ENCODE data around the gene DNAI1.

The DNAI1 gene

DNA sequence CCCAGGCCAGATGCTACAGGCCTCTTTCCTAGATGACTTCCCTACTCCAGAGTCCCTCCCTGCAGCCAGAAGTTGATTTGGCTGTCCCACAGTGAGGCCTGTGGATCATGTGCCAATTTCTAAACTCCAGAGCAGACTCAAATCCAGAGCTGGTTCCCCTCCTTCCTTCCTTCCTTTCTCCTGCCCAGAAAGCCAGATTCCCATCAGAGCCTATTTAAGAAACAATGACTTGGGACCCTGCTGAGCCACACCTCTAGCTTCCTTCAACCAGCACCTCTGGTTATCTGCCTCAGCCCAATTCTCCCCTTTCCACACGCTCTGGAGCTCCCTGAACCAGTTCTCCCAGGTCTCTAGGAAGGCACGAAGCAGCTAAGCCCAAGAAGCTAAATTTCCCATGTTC, 7.5 kb upstream of the DNAI1 start:
- DNase-seq (ENCODE audit: low read depth), result no peak
- no peak for TF ChIP-seq CTCF (IDR thresholded peaks at IDR 0.05; ENCODE audit: insufficient read depth, low read depth, low read length, missing control alignments)
- no peak overlapping the region for H3K4me3 ChIP-seq (ENCODE audit: low read depth, low read length)

GRCh38 chr9:34451545-34451944, 7.1 kb upstream of the DNAI1 start:
- H3K4me3 ChIP-seq (ENCODE audit: low read depth, low read length), result no peak overlapping the region
- peak; percentile 56 for DNase-seq (ENCODE audit: low read depth)
- no peak for TF ChIP-seq CTCF (IDR thresholded peaks at IDR 0.05; ENCODE audit: insufficient read depth, low read depth, low read length, missing control alignments)

DNA sequence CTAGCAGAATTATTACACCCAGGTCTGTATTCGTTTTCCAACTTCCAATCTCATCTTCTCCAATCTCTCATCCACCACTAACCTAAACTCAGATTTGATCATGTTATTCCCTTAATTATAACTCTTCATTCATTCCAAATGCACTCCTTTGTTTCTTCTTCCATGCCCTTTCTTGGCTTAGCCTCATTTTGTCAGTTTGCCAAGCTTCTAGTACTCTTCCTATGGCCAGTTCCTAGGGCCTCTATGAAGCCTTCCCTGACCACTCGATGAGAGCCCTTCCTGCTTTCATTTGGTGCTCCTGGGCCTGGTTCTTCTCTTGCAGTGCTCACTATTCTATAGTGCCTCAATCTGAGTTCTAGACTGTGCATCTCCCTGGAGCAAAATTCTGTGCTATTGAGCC, 6.0 kb upstream of the DNAI1 start:
- no peak overlapping the region for H3K4me3 ChIP-seq (ENCODE audit: low read depth, low read length)
- DNase-seq (ENCODE audit: low read depth), result no peak
- TF ChIP-seq CTCF (IDR thresholded peaks at IDR 0.05; ENCODE audit: insufficient read depth, low read depth, low read length, missing control alignments), result no peak

DNA sequence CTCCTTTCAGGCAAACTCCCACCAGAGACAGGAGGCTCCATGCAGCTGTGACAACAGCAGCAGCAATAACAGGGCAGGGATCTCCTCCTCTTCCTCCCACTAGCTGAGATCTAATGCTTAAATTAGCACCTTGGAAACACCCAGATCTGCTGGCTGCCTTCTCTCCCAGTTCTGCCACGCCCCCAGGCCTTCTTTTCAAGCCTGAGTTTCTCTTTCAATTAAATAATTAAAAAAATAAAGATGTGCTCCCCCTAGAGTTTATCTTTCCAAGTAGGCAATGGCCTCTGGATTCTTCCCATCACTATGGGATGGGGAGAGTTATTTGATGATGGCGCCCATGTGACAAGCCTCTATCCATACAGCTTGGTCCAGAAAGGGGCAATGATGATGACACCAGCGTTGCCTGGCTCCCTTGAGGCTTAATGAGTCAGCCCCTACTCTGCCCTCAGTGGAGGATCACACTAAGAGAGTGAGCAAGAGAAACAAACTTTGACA, 4.0 kb upstream of the DNAI1 start:
- TF ChIP-seq CTCF (IDR thresholded peaks at IDR 0.05; ENCODE audit: insufficient read depth, low read depth, low read length, missing control alignments), result no peak

GRCh38 chr9:34456151-34456550, 2.5 kb upstream of the DNAI1 start:
- no peak for DNase-seq (ENCODE audit: low read depth)
- TF ChIP-seq CTCF (IDR thresholded peaks at IDR 0.05; ENCODE audit: insufficient read depth, low read depth, low read length, missing control alignments), result no peak
- H3K4me3 ChIP-seq (ENCODE audit: low read depth, low read length), result no peak overlapping the region

More for the DNA sequence above, 4.0 kb upstream of the DNAI1 start:
- DNase-seq (ENCODE audit: low read depth), result no peak
- H3K4me3 ChIP-seq (ENCODE audit: low read depth, low read length), result no peak overlapping the region

DNA sequence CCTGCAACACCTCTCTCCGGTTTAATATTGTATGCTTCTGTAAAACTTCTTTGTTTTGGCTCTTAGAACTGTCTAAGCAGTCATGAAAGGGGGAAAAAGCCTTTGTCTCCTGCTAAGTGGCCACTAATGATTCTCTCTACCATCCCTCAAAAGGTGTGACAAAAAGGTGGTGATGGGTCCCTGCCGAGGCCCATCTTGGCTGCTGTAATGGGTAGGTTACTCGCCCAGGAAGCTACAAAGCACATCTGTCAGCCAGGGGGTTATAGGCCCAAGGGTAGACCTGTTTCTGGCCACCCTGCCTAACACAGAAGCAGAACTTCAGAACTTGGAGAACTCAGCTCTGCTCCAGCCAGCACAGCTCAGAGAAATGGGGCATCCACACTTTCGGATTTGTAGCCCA, 1.9 kb upstream of the DNAI1 start:
- no peak for DNase-seq (ENCODE audit: low read depth)
- no peak overlapping the region for H3K4me3 ChIP-seq (ENCODE audit: low read depth, low read length)
- TF ChIP-seq CTCF (IDR thresholded peaks at IDR 0.05; ENCODE audit: insufficient read depth, low read depth, low read length, missing control alignments), result no peak

DNA sequence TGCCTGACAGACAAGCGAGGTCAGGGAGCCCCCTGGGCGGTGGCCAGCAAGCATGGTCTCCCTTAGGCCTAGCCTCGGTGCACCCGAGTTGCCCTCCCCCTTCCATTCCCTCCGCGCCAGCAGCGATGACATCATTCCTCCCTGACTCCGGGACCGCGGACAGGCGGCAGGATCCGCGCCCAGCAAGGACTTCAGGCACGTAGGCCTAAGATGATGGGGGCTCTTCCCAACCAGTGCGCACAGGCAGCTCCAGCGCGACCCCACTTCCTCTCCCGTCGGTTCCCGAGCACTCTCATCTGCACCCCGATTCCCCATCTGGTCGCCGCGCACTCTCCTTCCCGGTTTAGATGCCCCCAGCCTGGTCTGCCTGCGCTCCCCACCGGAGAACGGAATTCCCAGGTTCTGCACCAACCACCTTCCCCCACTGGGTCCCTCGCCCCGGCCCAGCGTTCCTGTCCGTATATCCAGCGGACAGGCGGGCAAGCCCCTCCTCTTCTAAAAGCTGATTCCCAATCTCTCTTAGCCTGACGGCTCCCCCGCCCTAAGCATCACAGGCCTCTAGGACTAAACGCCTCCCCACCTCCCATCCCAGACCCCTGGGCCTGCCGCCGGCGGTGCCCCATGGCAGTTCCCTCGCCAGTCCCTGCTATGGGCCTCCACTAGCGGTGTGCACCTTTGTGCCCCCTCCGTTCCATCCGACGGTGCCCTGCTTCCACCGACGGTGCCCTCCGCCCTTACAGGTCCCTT, 1.2 kb upstream of the DNAI1 start:
- DNase-seq (ENCODE audit: low read depth), result no peak
- peak overlapping the region; percentile 62 for H3K4me3 ChIP-seq (ENCODE audit: low read depth, low read length)
- TF ChIP-seq CTCF (IDR thresholded peaks at IDR 0.05; ENCODE audit: insufficient read depth, low read depth, low read length, missing control alignments), result no peak

Measured in GM12865 (cell line).